HG03565 (cell line): ENCODE data around the gene HIBCH.
"Not testable (repeated sequence)": the region's sequence is repeated elsewhere in the genome, so short reads cannot be mapped to it uniquely, and the experiment has no call there.

ENCODE experiments used
- ATAC-seq: cut with Tn5 transposase; IDR thresholded peaks from one replicate; pipeline ENCODE4 v1.9.1; 2021; ENCODE audit warnings: mild to moderate bottlenecking, moderate library complexity; ENCODE audit not compliant: unreplicated experiment

Gene HIBCH

DNA sequence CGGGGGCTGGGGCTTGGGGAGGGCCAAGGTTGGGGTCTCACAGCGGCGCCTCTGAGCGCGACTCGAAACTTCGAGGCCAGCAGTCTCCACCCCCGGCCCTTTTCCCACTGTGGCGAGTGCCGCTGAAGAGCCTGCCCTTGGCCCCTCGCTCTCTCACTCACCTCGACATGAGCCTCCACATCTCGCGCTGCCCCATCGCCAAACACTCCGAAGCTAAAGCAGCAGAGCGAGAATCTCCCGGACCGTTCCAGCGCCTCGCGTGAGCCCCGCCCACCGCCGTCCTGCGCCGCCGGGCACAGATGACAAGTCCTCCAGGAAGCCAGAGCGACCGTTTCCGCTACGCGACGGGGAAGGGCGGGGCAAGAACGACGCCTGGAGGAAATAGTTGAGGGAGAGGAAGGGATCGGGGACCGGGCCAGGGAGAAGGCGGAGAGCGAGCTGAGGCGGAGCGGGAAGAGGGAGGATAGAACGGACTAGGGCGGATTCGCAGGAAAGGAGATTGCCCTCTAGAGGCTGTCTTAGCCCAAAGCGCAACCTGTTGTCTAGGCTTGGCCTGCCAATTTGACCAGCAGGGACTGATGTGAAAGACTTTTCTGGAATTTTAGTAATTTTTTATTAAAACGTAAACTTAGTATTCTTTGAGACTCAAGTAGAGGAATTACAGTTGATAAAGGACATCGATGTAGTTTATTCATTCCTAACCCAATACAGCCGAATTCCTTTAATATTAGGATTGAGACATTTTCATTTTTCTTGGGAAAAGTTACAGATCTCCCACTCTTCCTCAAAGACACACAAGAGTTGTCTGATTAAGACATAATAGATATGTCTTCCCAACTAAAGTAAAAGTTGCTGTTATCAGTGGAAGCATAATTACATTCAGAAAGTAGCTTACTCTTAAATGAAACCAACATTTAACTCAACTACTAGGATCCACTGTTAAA, at the start of gene HIBCH:
Gene HIBCH (minus strand): TSS at position 272 of the 944 bp plus-strand sequence. CDS start 76 bp downstream, at position 196.
- peak; percentile 85 for ATAC-seq

- ATAC-seq: no peak
Observed at GRCh38 chr2:190367091-190367490, 47.5 kb upstream of the HIBCH start.

GRCh38 chr2:190366248-190366753, 46.7 kb upstream of the HIBCH start:
- ATAC-seq: no peak

DNA sequence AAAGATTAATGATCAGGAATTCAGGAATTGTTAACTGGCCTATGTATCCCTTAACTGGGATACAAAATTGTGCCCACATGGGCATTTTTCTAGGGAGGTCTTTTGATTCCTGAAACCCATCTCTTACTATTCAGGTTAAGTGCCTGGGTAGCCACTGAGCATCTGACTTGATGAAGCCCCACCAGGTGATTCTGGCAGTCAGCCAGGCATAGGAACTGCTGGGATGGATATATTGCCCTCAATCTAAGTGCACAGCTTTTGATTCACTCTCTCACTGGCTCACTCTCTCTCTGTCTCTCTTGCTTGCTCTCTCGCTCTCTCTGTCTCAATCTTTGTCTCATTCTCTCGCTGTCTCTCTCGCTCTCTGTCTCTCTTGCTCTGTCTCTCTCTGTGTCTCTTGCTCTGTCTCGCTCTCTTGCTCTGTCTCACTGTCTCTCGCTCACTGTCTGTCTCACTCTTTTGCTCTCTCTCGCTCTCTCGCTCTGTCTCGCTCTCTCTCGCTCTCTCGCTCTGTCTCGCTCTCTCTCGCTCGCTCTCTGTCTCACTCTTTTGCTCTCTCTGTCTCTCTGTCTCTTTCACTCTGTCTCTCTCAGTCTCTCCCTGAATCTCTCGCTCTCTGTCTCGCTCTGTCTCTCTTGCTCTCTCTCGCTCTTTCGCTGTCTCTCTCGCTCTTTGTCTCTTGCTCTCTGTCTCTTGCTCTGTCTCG, 46.0 kb upstream of the HIBCH start:
- no peak for ATAC-seq

DNA sequence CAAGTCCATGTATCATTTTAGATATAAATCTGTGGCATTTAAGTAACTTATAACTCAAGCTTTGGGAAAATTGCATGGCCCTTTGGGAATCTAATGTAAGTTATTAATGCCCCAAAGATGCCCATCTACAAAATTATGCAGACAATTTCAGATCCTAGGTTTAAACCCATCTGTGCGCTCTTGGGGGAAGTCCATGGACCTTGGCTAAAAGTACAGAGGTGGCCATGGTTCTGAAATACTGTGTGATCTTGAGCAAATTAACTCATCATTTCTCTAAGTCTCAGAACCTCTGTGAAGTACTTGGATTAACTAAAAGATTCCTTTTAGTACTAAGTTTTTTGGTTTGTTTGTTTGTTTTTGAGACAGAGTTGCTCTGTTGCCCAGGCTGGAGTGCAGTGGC, 43.3 kb upstream of the HIBCH start:
- no peak for ATAC-seq

- no peak for ATAC-seq
Observed at GRCh38 chr2:190361572-190361971, 41.9 kb upstream of the HIBCH start.

DNA sequence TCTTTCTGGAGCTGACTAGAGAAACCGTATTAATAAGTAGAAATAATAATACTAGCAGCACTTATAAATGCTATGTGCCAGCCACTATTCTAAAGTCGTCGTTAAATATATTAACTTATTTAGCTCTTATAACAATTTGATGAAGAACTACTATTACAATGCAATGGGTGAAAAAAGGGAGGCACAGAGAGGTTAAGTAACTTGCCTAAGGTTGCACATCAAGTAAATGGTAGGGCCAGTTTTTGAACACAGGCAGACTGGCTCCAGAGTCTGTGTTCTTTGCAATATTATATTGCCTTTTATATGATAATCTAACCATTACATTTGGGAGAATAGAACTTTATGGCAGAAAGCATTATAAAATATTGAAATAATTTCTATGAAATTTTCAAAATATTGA, 41.3 kb upstream of the HIBCH start:
- no peak for ATAC-seq

DNA sequence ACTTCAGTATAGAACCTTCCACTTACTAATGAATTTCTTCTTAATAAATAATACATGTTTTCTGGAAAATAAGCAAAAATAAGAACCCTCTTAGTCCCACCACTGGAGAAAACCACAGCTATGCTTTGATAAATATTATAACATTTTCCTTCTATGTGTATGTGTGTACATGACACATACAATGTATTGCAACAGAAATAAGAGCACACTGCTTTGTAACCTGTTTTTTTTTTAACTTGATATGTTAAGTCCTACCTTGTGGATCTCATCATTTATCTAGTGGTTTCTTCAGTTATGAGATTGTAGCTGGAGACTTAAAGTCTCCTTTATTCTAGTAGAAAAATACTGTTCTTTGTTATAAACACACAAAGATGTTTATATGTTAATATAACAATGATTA, 40.9 kb upstream of the HIBCH start:
- ATAC-seq: no peak

DNA sequence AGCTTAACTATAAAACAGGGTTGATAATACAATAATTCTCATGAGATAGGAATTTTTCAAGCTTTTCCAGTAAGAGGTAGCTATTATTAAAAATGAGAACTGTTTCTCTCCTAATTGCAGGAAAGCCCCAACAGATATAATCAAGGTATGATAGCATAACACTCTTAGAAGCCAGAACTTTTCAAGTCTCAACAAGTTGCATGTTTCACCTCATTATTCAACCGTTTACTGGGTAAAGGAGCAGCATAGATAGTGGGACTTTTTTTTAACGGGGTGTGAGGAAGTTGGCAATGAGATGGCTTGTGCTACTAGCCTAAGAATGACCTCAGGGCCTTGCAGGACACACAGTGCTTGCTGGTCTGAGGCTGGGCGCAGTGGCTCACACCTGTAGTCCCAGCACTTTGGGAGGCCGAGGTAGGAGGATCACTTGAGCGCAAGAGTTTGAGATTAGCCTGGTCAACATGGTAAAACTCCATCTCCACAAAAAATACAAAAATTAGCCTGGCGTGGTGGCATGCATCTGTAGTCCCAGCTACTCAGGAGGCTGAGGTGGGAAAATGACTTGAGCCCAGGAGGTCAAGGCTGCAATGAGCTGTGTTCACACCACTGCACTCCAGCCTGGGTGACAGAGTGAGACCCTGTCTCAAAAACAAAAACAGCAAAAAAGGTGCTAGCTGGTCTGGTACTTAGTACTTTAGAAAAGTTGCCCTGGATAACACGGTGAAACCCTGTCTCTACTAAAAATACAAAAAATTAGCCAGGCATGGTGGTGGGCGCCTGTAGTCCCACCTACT, 39.2 kb upstream of the HIBCH start:
- not testable (repeated sequence) for ATAC-seq

DNA sequence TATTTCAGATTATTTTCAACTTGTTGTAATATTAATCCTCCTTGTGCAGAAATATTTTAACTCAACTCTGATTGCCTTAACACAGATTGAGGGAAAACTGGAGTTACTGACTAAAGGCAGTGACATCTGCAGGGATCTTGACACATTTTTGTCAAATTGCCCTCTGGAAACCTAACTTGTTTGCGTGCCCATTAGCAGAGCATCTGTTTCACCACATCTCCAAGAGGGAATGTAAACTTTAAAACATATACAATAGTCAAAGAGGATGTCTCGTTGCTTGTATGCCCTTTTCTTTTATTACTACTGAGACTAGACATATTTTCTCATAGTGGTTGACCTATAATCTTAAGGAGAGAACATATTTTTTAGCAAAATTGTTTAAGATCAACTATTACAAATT, 38.0 kb upstream of the HIBCH start:
- ATAC-seq: no peak

GRCh38 chr2:190355968-190356644, 36.5 kb upstream of the HIBCH start:
- ATAC-seq: no peak

GRCh38 chr2:190354003-190354690, 34.5 kb upstream of the HIBCH start:
- no peak for ATAC-seq

DNA sequence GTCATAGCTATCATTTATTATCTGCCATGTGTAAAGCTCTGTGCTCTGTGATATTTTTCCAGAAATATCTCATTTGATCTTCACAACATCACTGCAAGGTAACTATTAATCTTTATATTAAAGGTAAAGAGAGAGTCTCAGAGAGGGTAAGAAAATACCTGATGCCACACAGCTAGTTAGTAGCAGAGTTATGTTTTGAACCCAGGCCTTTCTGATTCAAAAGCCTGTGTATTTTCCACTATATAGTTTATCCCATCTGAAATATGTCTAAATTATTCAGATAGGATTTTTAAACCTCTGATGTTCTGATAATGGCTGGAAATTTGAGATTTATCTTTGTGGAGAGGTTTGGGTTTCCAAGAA, 33.9 kb upstream of the HIBCH start:
- no peak for ATAC-seq

GRCh38 chr2:190352668-190353536, 33.3 kb upstream of the HIBCH start:
- no peak for ATAC-seq

DNA sequence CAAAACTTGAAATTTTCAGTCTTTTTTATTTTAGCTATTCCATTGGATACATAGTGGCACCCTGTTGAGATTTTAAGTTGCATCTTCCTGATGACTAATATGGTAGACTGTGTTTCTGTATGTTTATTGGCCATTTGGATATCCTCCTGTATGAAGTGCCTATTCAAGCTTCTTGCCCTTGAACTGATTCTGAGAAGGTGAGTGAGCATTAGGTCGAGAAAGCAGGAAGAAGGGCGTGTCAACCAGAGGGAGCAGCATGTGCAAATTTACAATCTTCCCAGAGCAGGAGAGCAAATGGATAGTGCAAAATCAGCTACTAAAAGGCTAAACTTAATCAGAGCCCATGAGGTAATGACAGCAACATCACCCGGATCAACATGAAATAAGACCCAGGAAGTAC, 32.3 kb upstream of the HIBCH start:
- no peak for ATAC-seq

- ATAC-seq: no peak
Observed at GRCh38 chr2:190350371-190350770, 30.7 kb upstream of the HIBCH start.

GRCh38 chr2:190344276-190344827, 24.7 kb upstream of the HIBCH start:
- peak; percentile 67 for ATAC-seq

- peak; percentile 36 for ATAC-seq
Observed at GRCh38 chr2:190343536-190344275, 24.1 kb upstream of the HIBCH start, which contains the start of gene INPP1. TSS of gene INPP1 (plus strand) at chr2:190343589. CDS start at chr2:190360103, 16,514 bp downstream.
